Stimulated activated naive CD4-positive, alpha-beta T cell treated with Interleukin-2 at 50 U/mL for 16 hours (primary cell): ENCODE measurements around the gene PDE6H.
A peak's percentile ranks its signal among the peaks of the same experiment; 100 is the strongest.

Experiments
- DNase-seq: peaks from one replicate; lab custom pipeline; 2025; lab: John Stamatoyannopoulos, UW

PDE6H gene

GRCh38 chr12:14951851-14952250 lies 21.0 kb upstream of the PDE6H start:
- no peak for DNase-seq

- no peak for DNase-seq
These were observed 20.4 kb upstream of the PDE6H start for GRCh38 chr12:14952299-14952921.

GRCh38 chr12:14953752-14954151 lies 19.1 kb upstream of the PDE6H start:
- no peak for DNase-seq

GRCh38 chr12:14954269-14954668 lies 18.6 kb upstream of the PDE6H start:
- no peak for DNase-seq

- peak; percentile 24 for DNase-seq
These were observed 16.6 kb upstream of the PDE6H start for GRCh38 chr12:14956024-14956891.

GRCh38 chr12:14956905-14957304 lies 15.9 kb upstream of the PDE6H start:
- DNase-seq = no peak

- no peak for DNase-seq
These were observed 15.2 kb upstream of the PDE6H start for GRCh38 chr12:14957551-14958168.

GRCh38 chr12:14958361-14959125 lies 14.3 kb upstream of the PDE6H start:
- no peak for DNase-seq

GRCh38 chr12:14959126-14959440 lies 13.8 kb upstream of the PDE6H start:
- DNase-seq = no peak

GRCh38 chr12:14959463-14959862 lies 13.4 kb upstream of the PDE6H start:
- no peak for DNase-seq

- DNase-seq = no peak
These were observed 12.8 kb upstream of the PDE6H start for GRCh38 chr12:14959916-14960496.

- no peak for DNase-seq
These were observed 12.0 kb upstream of the PDE6H start for GRCh38 chr12:14960548-14961465.

- peak; percentile 64 for DNase-seq
These were observed 11.2 kb upstream of the PDE6H start, which contains the start of gene ARHGDIB for GRCh38 chr12:14961466-14962152. ARHGDIB (minus strand) TSS chr12:14961601; CDS start chr12:14950712, 10,889 bp downstream.

GRCh38 chr12:14962153-14962539 lies 10.7 kb upstream of the PDE6H start:
- DNase-seq = no peak

- DNase-seq = no peak
These were observed 10.0 kb upstream of the PDE6H start for GRCh38 chr12:14962797-14963196.

- no peak for DNase-seq
These were observed 9.3 kb upstream of the PDE6H start for GRCh38 chr12:14963520-14963919.

GRCh38 chr12:14964406-14964805 lies 8.4 kb upstream of the PDE6H start:
- DNase-seq = no peak

GRCh38 chr12:14965221-14965620 lies 7.6 kb upstream of the PDE6H start:
- no peak for DNase-seq

GRCh38 chr12:14968478-14968877 lies 4.4 kb upstream of the PDE6H start:
- no peak for DNase-seq

GRCh38 chr12:14970473-14970872 lies 2.4 kb upstream of the PDE6H start:
- no peak for DNase-seq
